HG02678 (cell line): ENCODE data around the gene TMEM255B.
"Not testable (repeated sequence)": the region's sequence is repeated elsewhere in the genome, so short reads cannot be mapped to it uniquely, and the experiment has no call there.

Experiments used
- ATAC-seq: cut with Tn5 transposase; IDR thresholded peaks from one replicate; pipeline ENCODE4 v1.9.1; 2021; ENCODE audit warnings: mild to moderate bottlenecking, moderate library complexity; ENCODE audit not compliant: unreplicated experiment

TMEM255B gene

GRCh38 chr13:113758651-113759524 is at the start of gene TMEM255B:
TMEM255B (plus strand) TSS chr13:113759226; CDS start chr13:113759270, 44 bp downstream.
- peak; percentile 79 for ATAC-seq

- ATAC-seq, result no peak
Measured at GRCh38 chr13:113722921-113723320, 36.1 kb upstream of the TMEM255B start.

DNA sequence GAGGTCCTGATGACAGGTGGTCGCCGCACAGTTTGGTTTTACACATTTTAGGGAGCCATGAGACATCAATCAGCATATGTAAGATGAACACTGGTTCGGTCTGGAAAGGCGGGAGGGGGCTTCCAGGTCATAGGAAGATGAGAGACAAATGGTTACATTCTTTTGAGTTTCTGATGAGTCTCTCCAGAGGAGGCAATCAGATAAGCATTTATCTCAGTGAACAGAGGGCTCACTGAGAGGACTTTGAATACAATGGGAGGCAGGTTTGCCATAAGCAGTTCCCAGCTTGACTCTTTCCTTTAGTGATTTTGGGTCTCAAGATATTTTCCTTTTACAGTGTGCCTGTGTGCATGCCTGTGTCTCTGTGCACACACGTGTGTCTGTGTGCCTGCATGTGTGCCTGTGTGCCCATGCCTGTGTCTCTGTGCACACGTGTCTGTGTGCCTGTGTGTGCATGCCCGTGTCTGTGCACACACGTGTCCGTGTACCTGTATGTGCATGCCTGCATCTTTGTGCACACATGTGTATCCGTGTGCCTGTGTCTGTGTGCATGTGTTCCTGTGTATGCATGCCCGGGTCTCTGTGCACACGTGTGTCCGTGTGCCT is 35.5 kb upstream of the TMEM255B start:
- no peak for ATAC-seq

- no peak for ATAC-seq
Measured at GRCh38 chr13:113724016-113724758, 34.8 kb upstream of the TMEM255B start.

DNA sequence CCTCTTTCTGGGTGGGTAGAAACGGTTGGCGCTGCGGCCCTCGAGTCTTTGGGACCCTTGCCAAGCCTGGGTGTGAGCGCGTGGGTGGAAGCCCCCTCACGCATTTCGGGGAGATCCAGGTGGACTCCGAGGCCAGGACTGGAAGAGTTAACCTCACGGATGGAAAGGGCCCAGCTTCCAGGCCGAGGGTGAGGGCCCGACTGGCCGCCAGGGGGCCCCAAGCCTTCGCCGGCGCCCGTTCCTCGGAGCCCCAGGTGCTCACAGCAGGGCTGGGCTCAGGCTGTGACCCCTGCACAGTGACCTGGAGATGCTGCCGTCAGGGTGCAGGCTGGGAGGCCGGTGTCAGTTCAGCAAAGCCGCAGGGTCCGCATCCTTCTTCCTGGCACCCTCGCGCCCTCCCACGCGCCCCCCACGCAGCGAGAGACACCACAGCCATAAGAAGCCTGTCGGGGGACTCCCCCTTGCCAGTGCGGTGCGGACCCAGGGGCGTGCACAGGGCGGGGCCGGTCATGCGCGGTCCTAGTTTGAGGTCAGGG is 34.2 kb upstream of the TMEM255B start:
- peak; percentile 82 for ATAC-seq

DNA sequence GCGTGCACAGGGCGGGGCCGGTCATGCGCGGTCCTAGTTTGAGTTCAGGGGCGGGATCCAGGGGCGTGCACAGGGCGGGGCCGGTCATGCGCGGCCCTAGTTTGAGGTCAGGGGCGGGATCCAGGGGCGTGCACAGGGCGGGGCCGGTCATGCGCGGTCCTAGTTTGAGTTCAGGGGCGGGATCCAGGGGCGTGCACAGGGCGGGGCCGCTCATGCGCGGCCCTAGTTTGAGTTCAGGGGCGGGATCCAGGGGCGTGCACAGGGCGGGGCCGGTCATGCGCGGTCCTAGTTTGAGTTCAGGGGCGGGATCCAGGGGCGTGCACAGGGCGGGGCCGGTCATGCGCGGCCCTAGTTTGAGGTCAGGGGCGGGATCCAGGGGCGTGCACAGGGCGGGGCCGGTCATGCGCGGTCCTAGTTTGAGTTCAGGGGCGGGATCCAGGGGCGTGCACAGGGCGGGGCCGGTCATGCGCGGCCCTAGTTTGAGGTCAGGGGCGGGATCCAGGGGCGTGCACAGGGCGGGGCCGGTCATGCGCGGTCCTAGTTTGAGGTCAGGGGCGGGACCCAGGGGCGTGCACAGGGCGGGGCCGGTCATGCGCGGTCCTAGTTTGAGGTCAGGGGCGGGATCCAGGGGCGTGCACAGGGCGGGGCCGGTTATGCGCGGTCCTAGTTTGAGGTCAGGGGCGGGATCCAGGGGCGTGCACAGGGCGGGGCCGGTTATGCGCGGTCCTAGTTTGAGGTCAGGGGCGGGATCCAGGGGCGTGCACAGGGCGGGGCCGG is 33.5 kb upstream of the TMEM255B start:
- not testable (repeated sequence) for ATAC-seq

GRCh38 chr13:113726106-113726821 is 32.8 kb upstream of the TMEM255B start:
- not testable (repeated sequence) for ATAC-seq

DNA sequence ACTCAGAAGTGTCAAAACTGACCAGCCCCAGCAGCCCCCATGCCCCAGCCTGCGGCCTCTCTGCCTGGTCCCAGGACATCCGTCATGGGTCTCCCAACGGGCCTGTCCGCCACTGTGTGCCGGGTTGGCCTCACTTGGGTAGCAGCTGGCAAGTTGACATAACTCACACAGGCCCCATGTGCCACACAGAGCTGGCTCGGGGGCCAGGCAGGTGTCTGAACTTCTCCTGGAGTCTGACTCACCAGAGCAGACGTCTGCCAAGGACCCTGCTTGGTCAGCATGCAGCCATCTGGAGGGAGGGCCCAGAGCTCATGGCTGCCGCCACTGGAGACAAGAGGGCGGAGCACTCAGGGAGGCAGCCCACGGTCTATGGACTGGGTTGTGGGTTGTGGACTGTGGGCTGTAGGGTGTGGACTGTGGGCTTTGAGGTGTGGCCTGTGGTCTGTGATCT is 32.0 kb upstream of the TMEM255B start:
- no peak for ATAC-seq

- ATAC-seq, result no peak
Measured at GRCh38 chr13:113728571-113729054, 30.4 kb upstream of the TMEM255B start.

DNA sequence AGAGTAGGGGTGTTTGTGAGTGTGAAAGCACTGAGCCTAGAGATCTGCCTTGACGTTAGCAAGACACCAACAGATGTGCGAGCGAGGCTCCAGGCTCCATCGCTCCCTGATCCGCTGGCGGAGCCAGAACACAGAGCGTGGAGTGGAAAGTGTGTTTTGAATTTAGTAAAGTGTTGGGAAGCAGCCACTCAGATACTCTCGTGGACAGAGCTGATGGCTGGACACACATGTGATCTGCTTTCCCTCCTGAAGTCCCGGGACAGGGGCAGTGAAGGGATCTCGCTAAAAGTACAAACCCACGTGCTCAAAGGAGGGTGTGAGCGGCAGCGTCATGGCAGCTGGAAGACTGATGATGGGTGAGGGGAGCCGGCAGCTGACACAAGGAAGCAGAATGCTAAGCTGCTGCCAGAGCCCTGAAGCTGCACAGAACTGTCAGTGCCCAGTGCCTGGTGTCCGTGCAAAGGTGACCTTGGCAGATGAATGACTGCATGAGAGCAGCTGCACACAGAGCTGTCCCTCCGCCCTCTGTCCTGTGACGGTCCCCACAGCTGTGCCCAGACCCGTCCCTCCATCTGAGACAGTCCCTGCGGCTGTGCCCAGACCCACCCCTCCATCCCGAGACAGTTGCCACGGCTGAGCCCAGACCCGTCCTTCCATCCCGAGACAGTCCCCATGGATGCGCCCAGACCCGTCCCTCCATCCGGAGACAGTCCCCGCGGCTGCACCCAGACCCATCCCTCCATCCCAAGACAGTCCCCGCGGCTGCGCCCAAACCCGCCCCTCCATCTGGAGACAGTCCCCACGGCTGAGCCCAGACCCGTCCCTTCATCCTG is 29.6 kb upstream of the TMEM255B start:
- no peak for ATAC-seq

- no peak for ATAC-seq
Measured at GRCh38 chr13:113730258-113730691, 28.8 kb upstream of the TMEM255B start.

- ATAC-seq, result no peak
Measured at GRCh38 chr13:113730831-113731191, 28.2 kb upstream of the TMEM255B start.

GRCh38 chr13:113731192-113732175 is 27.5 kb upstream of the TMEM255B start:
- no peak for ATAC-seq

GRCh38 chr13:113732176-113732960 is 26.7 kb upstream of the TMEM255B start:
- no peak for ATAC-seq

- no peak for ATAC-seq
Measured at GRCh38 chr13:113732961-113733950, 25.8 kb upstream of the TMEM255B start.
